ENCODE results near the gene RNF180.

DNA sequence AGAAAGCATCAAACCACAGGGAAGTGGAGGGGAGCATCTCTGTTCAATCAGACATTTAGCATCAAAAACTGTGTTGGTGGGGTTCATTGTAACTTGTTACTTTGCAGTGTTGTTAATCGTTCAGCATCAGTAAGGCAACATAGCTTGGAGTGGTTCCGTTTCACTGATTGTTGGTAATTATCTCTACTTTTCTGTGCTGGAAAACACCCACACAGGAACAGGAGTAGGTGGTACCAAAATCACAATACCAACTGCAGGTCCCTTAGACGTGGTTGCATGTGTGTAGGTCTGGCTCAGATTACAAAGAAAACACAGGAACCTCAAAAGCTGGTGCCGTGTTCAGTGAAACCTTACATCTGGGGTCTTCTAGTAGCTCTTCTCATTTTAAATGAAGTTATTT, 146.8 kb downstream of the RNF180 start:
- TF ChIP-seq, protein P1, sequence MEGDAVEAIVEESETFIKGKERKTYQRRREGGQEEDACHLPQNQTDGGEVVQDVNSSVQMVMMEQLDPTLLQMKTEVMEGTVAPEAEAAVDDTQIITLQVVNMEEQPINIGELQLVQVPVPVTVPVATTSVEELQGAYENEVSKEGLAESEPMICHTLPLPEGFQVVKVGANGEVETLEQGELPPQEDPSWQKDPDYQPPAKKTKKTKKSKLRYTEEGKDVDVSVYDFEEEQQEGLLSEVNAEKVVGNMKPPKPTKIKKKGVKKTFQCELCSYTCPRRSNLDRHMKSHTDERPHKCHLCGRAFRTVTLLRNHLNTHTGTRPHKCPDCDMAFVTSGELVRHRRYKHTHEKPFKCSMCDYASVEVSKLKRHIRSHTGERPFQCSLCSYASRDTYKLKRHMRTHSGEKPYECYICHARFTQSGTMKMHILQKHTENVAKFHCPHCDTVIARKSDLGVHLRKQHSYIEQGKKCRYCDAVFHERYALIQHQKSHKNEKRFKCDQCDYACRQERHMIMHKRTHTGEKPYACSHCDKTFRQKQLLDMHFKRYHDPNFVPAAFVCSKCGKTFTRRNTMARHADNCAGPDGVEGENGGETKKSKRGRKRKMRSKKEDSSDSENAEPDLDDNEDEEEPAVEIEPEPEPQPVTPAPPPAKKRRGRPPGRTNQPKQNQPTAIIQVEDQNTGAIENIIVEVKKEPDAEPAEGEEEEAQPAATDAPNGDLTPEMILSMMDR (IDR thresholded peaks at IDR 0.05), result no peak
- no peak for TF ChIP-seq POLR2A (IDR thresholded peaks at IDR 0.05)
- TF ChIP-seq EP300 (IDR thresholded peaks at IDR 0.05), result no peak
